ENCODE data around the gene TM9SF4.
"Not testable (repeated sequence)": the region's sequence is repeated elsewhere in the genome, so short reads cannot be mapped to it uniquely, and the experiment has no call there.

The TM9SF4 gene

DNA sequence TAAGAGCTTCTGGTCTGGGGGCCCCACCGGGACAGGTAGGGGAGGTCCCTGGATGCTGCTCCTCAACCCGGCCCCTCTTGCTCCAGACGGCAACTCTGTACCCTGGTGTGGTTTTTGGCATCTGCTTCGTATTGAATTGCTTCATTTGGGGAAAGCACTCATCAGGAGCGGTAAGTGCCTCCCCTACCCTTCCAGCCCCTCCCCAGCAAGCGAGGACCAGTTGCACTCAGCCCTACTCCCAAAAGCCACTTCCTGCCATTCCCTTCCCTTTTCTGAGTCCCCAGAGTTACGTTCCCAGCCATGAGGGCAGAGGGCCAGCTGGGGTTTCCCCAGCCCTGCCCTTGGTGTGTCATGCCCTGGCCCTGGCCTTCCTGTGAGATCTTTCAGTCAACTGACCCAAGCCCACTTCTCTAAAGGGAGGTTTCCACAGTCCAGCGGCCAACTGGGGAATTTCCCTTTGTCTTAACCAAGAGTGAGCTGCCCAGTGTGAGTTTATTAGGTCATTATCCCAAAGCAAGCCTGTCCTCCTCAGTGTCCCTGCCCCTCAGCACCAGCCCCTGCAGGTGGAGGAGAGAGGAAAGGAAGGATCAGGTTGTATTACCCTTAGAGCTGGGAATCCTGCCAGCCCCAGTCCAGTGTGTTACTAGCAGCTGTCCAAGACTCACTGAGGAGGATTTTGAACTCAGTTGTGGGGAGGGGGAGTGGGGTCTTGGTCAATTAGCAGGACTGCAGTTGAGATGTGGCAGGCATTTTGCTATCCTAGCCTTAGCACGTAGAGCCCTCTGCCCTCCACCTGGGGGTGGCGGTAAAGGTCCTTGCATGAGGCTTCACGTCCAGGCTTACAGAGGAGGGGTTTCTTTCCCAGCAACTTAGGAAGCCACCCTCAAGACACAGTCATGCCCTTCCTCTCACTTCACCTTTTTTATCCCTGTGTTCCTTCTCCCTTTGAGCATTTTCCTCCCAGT is 45.8 kb downstream of the TM9SF4 start:
- no peak for DNase-seq (ENCODE audit: low read depth in 4 of 4, low spot score in 1 of 4)

DNA sequence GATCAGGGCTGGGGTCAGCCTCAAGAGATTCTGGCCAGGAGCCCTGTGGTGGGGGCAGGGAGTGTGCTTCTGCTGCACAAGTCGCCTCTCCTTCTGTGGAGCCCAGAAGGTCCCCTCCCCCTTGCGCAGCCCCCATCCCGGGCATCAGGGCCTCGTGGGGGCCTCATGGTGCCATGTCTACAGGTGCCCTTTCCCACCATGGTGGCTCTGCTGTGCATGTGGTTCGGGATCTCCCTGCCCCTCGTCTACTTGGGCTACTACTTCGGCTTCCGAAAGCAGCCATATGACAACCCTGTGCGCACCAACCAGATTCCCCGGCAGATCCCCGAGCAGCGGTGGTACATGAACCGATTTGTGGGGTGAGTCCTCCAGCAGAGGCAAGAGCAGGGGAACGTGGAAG is 48.1 kb downstream of the TM9SF4 start:
- no peak for DNase-seq (ENCODE audit: low read depth in 4 of 4, low spot score in 1 of 4)

DNA sequence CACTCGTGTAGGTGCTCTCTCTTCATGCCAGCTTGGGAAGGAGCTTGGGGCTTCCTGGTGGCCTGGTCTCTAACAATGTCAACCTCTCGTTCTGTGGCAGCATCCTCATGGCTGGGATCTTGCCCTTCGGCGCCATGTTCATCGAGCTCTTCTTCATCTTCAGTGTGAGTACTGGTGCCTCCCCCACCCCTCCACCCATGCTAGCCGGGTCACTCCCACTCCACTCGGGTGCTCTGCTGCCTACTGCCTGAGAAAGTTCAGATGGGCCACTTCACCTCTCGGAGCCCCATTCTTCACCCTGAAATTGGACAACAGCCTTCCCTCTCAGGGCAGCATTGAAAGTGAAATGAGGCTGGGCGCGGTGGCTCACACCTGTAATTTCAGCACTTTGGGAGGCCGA is 48.8 kb downstream of the TM9SF4 start:
- DNase-seq (ENCODE audit: low read depth in 4 of 4, low spot score in 1 of 4) = no peak

DNA sequence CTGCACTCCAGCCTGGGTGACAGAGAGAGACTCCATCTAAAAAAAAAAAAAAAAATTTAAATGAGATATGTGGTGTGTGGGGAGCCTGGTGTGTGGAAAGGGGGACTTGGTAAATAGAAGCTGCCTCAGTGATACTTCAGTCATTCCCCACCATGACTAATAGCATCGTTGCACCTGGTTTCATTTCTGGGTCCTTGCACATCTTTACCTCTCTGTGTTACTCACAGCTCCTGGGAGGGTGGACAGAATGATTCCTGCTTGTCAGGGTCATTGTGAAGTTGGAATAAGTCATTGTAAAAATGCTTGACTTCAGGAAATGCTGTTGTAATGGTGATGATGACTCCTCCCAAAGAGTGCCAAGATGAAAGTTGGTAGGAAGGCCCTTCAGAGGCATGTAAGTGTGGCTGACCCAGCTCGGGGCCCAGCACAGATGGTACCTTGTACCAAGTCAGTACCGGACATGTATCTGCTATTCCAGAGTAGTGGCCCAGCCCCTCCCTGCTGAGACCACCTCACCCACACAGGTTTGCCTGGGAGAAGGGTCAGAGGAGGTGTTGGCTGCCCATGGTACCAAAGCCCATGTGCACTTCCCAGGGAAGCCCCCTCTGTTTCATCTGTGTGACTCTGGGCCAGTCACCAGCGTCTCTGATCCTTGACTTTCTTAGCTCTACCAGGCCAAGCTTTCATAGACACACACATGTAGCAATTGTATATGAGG is 49.6 kb downstream of the TM9SF4 start:
- DNase-seq (ENCODE audit: low read depth in 4 of 4, low spot score in 1 of 4) = no peak

DNA sequence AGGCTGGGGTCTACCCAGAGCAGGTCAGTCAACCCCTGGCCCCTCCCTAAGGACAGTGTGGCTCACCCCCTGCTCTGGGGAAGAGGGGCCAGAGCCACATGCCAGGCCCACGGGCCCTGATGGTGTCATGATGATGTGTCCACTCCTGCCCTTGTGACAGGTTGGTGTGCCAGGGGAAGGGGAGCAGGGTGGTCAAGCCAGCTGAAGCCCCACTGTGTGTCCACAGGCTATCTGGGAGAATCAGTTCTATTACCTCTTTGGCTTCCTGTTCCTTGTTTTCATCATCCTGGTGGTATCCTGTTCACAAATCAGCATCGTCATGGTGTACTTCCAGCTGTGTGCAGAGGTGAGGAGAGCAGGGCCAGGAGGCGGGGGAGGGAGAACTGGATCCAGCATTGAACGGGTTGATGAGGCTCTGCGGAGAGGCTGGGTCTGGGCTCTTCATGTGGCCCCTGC is 50.3 kb downstream of the TM9SF4 start:
- DNase-seq (ENCODE audit: low read depth in 4 of 4, low spot score in 1 of 4) = no peak

DNA sequence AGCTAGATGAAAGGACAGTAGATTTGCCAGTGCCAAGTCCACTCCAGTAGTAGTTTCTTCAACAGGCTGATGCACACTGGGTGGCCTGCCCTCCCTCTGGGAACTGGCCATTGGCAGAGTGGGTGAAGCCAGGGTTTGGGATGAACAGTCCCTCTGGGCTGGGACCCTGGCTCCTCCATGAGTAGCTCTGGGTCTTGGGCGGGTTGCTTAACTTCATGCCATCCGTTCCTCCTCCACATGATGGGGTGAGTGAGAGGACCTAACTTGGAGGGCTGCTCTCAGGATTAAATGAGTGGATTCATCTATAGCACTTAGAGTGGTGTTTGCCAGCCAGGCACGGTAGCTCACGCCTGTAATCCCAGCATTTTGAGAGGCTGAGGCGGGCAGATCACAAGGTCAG is 50.8 kb downstream of the TM9SF4 start:
- no peak for DNase-seq (ENCODE audit: low read depth in 4 of 4, low spot score in 1 of 4)

DNA sequence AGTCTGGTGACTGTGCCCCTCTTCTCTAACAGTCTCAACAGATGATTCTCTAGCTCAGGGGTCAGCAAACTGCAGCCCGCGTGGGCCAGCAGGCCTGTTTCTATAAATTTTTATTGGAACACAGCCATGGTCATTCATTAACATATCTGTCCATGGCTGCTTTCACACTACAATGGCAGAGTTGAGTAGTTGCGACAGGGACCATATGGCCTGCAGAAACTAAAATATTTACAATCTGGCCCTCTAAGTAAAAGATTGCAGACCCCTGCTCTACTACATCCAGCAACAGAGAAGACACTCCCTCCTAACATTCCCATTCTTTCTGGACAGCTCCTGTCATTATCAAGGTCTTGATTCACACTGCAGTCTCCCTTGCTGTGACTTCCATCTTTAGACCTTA is 52.8 kb downstream of the TM9SF4 start:
- DNase-seq (ENCODE audit: low read depth in 4 of 4, low spot score in 1 of 4) = no peak

DNA sequence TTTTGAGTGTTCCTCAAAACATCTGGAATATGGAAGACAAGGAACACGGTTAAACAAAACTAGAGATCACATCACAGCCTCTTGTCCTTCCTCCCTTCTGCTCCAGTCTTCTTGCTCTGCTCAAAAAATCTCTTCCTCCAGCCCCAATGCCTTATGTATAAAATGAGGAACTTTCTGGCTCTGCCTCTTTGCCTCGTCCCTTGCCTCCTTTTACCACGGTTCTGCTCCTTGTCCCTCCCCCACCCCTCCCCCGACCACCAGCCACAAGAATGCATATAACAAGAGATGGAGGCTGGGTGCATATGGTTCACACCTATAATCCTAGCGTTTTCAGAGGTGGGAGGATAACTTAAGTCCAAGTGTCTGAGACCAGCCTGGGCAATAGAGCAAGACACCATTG is 54.4 kb downstream of the TM9SF4 start:
- DNase-seq (ENCODE audit: low read depth in 4 of 4, low spot score in 1 of 4) = no peak

DNA sequence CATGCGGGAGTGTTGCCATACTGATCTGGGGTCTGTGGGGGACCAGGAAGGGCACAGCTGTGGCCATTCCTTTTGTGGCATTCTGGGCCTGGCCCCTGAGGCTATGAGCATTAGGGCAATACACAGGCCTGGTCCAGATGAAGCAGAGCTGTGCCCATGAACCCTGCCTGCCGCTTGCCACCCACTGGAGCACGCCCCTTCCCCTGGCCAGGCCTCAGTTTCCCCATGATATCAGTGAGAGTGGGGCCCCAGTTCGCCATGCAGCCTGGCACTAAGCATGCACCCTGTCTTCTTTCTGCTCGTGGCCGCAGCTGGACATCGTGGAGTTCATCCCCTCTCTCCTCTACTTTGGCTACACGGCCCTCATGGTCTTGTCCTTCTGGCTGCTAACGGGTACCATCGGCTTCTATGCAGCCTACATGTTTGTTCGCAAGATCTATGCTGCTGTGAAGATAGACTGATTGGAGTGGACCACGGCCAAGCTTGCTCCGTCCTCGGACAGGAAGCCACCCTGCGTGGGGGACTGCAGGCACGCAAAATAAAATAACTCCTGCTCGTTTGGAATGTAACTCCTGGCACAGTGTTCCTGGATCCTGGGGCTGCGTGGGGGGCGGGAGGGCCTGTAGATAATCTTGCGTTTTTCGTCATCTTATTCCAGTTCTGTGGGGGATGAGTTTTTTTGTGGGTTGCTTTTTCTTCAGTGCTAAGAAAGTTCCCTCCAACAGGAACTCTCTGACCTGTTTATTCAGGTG is 55.6 kb downstream of the TM9SF4 start:
- DNase-seq (ENCODE audit: low read depth in 4 of 4, low spot score in 1 of 4) = no peak

DNA sequence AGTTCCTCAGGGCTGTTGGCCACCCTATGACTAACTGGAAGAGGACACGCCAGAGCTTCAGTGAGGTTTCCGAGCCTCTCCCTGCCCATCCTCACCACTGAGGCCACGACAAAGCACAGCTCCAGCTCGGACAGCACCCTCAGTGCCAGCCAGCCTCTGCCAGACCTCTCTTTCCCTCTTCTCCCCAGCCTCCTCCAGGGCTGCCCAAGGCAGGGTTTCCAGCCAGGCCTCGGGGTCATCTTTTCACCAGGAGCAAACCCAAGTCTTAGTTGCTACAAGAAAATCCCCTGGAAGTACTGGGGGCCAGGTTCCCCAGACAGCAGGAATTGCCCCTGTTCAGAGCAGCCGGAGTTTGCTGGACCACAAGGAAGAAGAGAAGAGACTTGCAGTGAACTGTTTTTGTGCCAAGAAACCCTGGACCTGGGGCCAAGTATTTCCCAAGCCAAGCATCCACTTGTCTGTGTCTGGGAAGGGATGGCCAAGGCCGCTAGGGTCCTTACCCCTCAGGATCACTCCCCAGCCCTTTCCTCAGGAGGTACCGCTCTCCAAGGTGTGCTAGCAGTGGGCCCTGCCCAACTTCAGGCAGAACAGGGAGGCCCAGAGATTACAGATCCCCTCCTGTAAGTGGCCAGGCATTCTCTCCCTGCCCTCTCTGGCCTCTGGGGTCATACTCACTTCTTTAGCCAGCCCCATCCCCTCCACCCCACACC is 56.5 kb downstream of the TM9SF4 start:
- DNase-seq (ENCODE audit: low read depth in 4 of 4, low spot score in 1 of 4) = no peak

DNA sequence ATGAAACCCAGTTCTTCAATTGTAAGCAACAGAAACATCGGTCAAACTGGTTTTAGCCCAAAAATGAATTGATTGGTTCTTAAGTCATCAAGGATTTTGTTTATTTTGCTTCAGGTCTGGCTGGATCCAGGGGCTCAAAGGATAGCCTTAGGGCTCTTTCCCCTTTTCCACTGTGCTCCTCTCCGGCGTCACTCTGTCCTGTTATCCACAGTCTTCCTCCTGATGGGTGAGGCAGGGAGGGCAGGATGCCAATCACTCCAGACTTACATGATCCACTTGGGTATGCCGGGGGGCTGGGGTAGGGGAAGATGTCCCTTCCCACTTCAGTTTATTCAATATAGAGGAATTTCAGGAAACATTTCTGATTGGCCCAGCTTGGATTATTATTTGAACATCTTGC is 58.0 kb downstream of the TM9SF4 start:
- DNase-seq (ENCODE audit: low read depth in 4 of 4, low spot score in 1 of 4) = no peak

DNA sequence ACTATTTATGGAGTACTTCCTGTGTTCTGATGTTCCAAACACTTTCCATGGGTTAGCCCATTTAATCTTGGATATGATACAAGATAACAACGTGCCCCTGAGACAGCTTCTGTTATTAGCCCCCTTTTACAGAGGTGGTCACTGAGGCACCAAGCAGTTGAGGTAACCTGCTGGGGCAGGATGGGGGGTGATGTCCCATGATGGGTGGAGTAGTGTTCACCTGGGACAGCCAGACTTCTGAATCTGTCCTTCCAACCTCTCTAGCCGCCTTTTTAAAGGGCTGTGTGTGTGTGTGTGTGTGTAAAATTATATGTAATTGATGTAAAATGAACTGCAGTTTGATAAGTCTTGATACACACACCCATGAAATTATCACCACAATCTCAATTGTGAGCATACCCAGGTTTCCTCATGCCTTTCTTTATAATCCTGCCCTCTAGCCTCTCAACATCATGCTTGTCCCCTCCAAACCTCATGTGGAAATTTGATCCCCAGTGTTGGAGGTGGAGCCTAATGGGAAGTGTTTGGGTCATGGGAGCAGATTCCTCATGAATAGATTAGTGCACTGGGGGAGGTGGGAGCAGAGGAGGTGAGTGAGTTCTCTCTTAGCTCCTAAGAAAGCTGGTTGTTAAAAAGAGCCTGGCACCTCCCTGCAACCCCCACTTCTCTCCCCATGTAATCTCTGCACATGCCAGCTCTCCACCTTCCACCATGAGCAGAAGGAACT is 58.8 kb downstream of the TM9SF4 start:
- no peak for DNase-seq (ENCODE audit: low read depth in 4 of 4, low spot score in 1 of 4)

DNA sequence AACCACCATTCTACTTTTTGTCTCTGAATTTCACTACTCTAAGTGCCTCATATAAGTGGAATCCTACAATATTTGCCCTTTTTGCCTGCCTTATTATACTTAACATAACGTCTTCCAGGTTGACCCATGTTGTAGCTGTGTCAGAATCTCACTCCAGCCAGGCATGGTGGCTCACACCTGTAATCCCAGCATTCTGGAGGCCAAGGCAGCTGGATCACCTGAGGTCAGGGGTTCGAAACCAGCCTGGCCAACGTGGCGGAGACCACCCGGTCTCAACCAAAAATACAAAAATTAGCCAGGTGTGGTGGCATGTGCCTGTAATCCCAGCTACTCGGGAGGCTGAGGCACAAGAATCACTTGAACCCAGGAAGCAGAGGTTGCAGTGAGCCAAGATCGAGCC is 68.2 kb downstream of the TM9SF4 start:
- DNase-seq (ENCODE audit: low read depth in 4 of 4, low spot score in 1 of 4) = not testable (repeated sequence)

DNA sequence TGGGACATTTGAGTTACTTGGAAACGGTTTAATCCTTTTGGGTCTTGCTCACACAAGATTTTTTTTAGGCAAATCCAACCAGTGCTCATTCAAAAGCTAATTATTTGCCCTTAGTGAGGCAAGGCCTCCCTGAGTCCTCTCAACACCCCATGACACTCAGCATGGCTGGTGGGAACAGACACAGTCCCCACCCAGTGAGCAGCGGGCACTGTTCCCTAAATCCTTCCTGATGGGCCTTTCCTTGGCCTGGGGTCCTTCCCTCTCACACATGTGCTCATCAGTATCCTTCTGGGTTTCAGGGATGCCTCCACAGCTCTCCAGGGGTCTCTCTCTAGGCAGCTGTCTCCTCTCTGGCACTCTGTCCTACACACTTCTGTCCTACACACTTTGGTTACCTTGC is 70.0 kb downstream of the TM9SF4 start:
- DNase-seq (ENCODE audit: low read depth in 4 of 4, low spot score in 1 of 4) = no peak

DNA sequence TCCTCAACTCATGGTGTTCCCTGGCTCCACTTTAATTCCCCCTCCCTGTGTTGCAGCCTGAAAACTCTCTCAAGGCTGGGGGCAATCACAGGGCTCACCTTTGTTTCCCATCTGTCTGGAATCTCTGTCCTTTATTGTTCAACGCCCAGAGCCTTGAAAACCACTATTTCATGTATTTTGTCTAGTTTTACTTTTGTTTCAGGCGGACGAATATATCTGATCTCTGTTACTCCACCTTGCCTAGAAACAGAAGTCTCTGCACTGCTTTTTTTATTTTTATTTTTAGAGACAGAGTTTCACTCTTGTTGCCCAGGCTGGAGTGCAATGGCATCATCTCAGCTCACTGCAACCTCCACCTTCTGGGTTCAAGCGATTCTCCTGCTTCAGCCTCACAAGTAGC is 70.4 kb downstream of the TM9SF4 start:
- no peak for DNase-seq (ENCODE audit: low read depth in 4 of 4, low spot score in 1 of 4)

DNA sequence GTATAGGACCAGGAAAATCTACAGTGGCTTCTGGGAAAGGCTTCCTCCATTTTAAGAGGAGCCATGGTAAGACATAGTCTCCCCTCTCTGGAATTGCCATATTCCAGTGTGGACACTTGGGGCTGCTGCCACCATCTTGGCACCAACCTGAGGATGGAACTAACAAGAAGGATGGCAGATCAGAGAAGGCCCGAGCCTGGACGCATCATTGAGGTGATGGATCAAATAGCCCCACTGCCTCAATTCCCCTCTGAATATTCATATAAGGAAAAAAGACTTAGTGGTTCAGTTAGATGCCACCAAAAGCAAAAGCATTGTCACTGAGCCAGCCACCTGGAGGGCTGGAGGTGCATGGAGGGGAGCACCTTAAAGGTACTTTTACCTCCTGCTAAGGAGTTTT is 72.1 kb downstream of the TM9SF4 start:
- DNase-seq (ENCODE audit: low read depth in 4 of 4, low spot score in 1 of 4) = no peak

DNA sequence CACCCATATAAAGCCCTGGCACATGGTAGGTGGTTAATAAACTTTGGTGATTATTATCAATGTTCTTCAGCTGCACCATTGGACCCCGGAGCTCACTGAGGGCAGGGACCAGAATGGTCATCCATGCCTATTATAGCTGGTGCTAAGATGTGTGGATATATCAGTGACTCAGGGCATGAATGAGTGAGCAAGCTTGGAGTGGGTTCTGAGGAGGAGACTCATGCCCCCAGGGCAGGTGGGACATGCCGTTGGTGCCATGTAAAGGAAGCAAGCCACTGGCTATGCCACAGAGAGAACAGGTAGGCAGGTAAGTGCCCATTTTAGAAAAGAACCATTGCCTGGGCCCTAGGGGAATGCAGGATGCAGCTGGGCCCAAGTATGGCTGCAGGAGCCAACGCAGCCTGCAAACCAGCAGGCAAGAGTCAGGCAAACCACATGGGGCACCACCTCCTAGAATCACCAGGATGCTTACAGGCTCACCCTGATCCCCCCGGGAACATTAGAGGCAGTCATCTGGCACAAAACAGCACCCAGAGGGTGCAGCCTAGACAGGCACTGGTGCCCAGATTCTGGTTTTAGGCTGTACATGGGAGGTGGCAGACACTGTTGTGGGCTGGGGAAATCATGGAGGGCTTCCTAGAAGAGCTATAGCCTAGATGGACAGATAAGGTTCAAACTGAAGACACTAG is 74.6 kb downstream of the TM9SF4 start:
- DNase-seq (ENCODE audit: low read depth in 4 of 4, low spot score in 1 of 4) = no peak

DNA sequence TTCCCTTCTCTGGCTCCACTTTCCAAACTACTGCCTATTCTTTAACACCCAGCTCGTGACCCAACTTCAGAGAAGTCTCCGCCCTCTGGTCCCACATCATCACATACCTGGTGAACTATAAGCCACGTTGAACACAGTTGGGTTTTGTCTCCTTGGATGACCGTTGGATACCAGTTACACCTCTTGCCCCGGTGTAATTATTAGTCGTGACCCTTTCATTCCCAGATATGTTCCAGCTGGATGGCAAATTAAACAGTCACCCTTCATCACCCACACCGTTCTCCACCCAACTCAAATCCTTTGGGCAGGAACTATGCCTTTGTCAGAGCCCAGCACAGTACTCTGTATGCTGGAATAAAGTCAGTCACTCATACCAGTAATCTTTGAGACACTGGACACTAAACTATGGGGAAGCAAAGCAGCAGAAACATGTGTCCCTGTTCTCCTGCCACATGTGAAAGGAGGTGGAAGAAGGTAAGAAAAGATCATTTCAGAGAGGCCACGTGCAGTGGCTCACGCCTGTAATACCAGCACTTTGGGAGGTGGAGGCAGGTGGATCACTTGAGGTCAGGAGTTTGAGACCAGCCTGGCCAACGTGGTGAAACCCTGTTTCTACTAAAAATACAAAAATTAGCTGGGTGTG is 75.6 kb downstream of the TM9SF4 start:
- DNase-seq (ENCODE audit: low read depth in 4 of 4, low spot score in 1 of 4) = no peak

DNA sequence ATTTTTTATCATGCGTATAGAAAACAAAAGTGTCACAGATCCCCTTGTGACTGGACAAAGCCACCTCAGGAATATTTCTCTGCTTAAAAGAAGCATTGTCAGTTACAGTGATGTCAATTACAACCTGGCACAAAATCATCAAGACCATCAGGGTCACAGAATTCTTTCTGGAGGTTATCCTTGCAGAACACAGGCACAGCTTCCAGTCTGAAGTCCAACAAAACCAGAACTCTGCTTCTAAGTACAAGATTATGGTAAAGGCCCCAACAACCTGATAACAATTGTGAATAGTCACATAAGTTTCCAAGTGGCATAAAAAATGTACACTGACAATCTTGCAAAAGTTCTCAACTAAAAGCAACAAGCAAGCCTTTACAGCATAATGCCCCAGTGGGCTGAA is 77.0 kb downstream of the TM9SF4 start:
- DNase-seq (ENCODE audit: low read depth in 4 of 4, low spot score in 1 of 4) = no peak
